HCT116 (cell line): ENCODE measurements around the gene KLHDC10. TPM values are rescaled to one million over a fixed set of nuclear protein-coding genes. Genes with fewer than 3 reads are reported as not detected.

Experiments used
- ATAC-seq: fragments of 200-7000 bp; cut with Tn5 transposase; 2 replicates; pipeline ENCODE4 v1.9.1; 2020; ENCODE audit warnings: mild to moderate bottlenecking, moderate library complexity
- BruUV-seq: library from RNA; stranded (reverse); fragments of 400-500 nt; replicated peaks from 2 replicates; lab custom pipeline; 2021; lab: Mats Ljungman, UMichigan
- CTCF ChIA-PET: fragments of 300-600 bp; sonication (Branson Sonifier 250); formaldehyde crosslinking; loops from one replicate; lab custom pipeline; 2021; ENCODE audit warnings: antibody characterized with exemption; lab: Charles Lee
- POLR2A ChIA-PET: fragments of 300-600, 350-600 bp; sonication (Branson Sonifier 250); formaldehyde crosslinking; loops from one replicate; lab custom pipeline; 2021; ENCODE audit warnings: antibody characterized with exemption; lab: Charles Lee
- RAD21 ChIA-PET, 2 experiments: fragments of 300-600 bp; sonication (Branson Sonifier 250); formaldehyde crosslinking; loops; one replicate each; lab custom pipeline; 2023; ENCODE audit warnings: low total read pairs in 2 of 2; ENCODE audit not compliant: uncharacterized antibody in 2 of 2, unreplicated experiment in 2 of 2, low non-redundant PET in 1 of 2; lab: Charles Lee
- DNase-seq: peaks from one replicate; pipeline ENCODE4 v3.0.0-alpha.2; 2010; ENCODE audit warnings: low read depth, low spot score
- H2AFZ ChIP-seq: fragments of 200-600 bp; shearing (Covaris generic), sonication (generic); 2 replicates; pipeline ENCODE4 v1.6.1; 2017; ENCODE audit warnings: low read depth, mixed run types, mixed read lengths, antibody characterized with exemption, low read length; ENCODE audit not compliant: poor library complexity, severe bottlenecking
- H3K27ac ChIP-seq: 2 replicates; pipeline ENCODE4 v1.5.1; 2012; ENCODE audit warnings: low read depth, low read length
- H3K27me3 ChIP-seq: fragments of 200-600 bp; sonication (generic); 2 replicates; pipeline ENCODE4 v1.6.1; 2016; ENCODE audit warnings: mixed run types, low read length, mixed read lengths; ENCODE audit not compliant: insufficient read depth
- H3K36me3 ChIP-seq, 2 experiments: fragments of 200-500 bp in 1 of 2; fragments of 200-600 bp in 1 of 2; sonication (Bioruptor generic) in 1 of 2; sonication (generic) in 1 of 2; 2 replicates each; pipeline versions ENCODE4 v1.5.1 to v1.6.1; 2014 to 2016; ENCODE audit warnings: low read length in 2 of 2, inconsistent platforms in 1 of 2, mixed read lengths in 1 of 2, mixed run types in 1 of 2; ENCODE audit not compliant: insufficient read depth in 2 of 2, control insufficient read depth in 1 of 2
- H3K4me1 ChIP-seq, 2 experiments: fragments of 200-600 bp in 1 of 2; sonication (generic) in 1 of 2; 2 replicates each; pipeline versions ENCODE4 v1.5.1 to v1.6.1; 2012 to 2017; ENCODE audit warnings: low read length in 2 of 2, inconsistent platforms in 1 of 2, mild to moderate bottlenecking in 1 of 2, mixed read lengths in 1 of 2, mixed run types in 1 of 2, moderate library complexity in 1 of 2; ENCODE audit not compliant: insufficient read depth in 2 of 2, control insufficient read depth in 1 of 2
- H3K4me2 ChIP-seq: fragments of 200-600 bp; sonication (generic); 2 replicates; pipeline ENCODE4 v1.6.1; 2017; ENCODE audit warnings: mixed run types, low read length, mixed read lengths
- H3K4me3 ChIP-seq, 2 experiments: fragments of 200-600 bp in 1 of 2; sonication (generic) in 1 of 2; replicated peaks in 1 of 2; 2 replicates each; pipeline ENCODE4 v1.5.1; 2011 to 2016; ENCODE audit warnings: low read length in 2 of 2, control low read depth in 1 of 2, low read depth in 1 of 2, mild to moderate bottlenecking in 1 of 2, mixed read lengths in 1 of 2, mixed run types in 1 of 2
- H3K79me2 ChIP-seq: fragments of 200-600 bp; sonication (generic); 2 replicates; pipeline ENCODE4 v1.6.1; 2017; ENCODE audit warnings: mild to moderate bottlenecking, mixed run types, low read length, moderate library complexity, mixed read lengths; ENCODE audit not compliant: insufficient read depth
- H3K9ac ChIP-seq: fragments of 200-600 bp; sonication (generic); 2 replicates; pipeline ENCODE4 v1.6.1; 2016; ENCODE audit warnings: low read length, mixed read lengths
- H3K9me2 ChIP-seq: fragments of 200-600 bp; sonication (generic), shearing (Covaris generic); 2 replicates; pipeline ENCODE4 v1.6.1; 2017; ENCODE audit warnings: mixed run types, mild to moderate bottlenecking, moderate library complexity; ENCODE audit not compliant: insufficient read depth
- H3K9me3 ChIP-seq, 2 experiments: fragments of 200-500 bp in 1 of 2; fragments of 200-600 bp in 1 of 2; sonication (Bioruptor generic) in 1 of 2; sonication (generic) in 1 of 2; 2 replicates each; pipeline ENCODE4 v1.6.1; 2014 to 2017; ENCODE audit warnings: low read length in 2 of 2, mixed read lengths in 2 of 2, inconsistent platforms in 1 of 2, low read depth in 1 of 2, mild to moderate bottlenecking in 1 of 2, mixed run types in 1 of 2, moderate library complexity in 1 of 2; ENCODE audit not compliant: control insufficient read depth in 1 of 2, insufficient read depth in 1 of 2
- H4K20me1 ChIP-seq: fragments of 200-600 bp; sonication (generic), shearing (Covaris generic); 2 replicates; pipeline ENCODE4 v1.6.1; 2017; ENCODE audit warnings: mixed run types, mild to moderate bottlenecking, moderate library complexity; ENCODE audit not compliant: insufficient read depth
- CBX3 ChIP-seq: IDR thresholded peaks from 2 replicates; pipeline ENCODE4 v1.6.1; 2012; ENCODE audit warnings: low read depth
- ELF1 ChIP-seq: IDR thresholded peaks from 2 replicates; pipeline ENCODE4 v1.6.1; 2012; ENCODE audit warnings: low read depth, borderline replicate concordance
- EZH2phosphoT487 ChIP-seq: fragments of 200-600 bp; IDR thresholded peaks from 2 replicates; pipeline ENCODE4 v1.6.1; 2018; ENCODE audit warnings: antibody characterized with exemption, borderline replicate concordance
- POLR2AphosphoS5 ChIP-seq: IDR thresholded peaks from 2 replicates; pipeline ENCODE4 v1.6.1; 2011; ENCODE audit warnings: mild to moderate bottlenecking, low read depth, low read length, moderate library complexity
- RAD21 ChIP-seq: IDR thresholded peaks from 2 replicates; pipeline ENCODE4 v1.6.1; 2012; ENCODE audit warnings: low read depth, mild to moderate bottlenecking
- YY1 ChIP-seq: IDR thresholded peaks from 2 replicates; pipeline ENCODE4 v1.6.1; 2011; ENCODE audit warnings: low read length, low read depth, moderate library complexity, mild to moderate bottlenecking; ENCODE audit not compliant: insufficient replicate concordance; ENCODE audit errors: extremely low read depth
- ZFX ChIP-seq: fragments of 450-650 bp; IDR thresholded peaks from 2 replicates; pipeline ENCODE4 v1.6.1; 2017
- intact Hi-C: fragments of 100-400 bp; cut with micrococcal nuclease; formaldehyde crosslinking; loops from 2 replicates; pipeline ENCODE4 v1.10.0; 2022
- total RNA-seq: library from RNA; stranded (reverse); gene quantifications from one replicate; pipeline ENCODE4 v1.2.1, GENCODE V29; 2021; ENCODE audit not compliant: unreplicated experiment
- TF ChIP-seq, protein P1 (sequence below): IDR thresholded peaks from 2 replicates; pipeline ENCODE4 v1.6.1; 2012; ENCODE audit warnings: low read depth
- TF ChIP-seq, protein P2 (sequence below): IDR thresholded peaks from 2 replicates; pipeline ENCODE4 v1.6.1; 2011; ENCODE audit warnings: mild to moderate bottlenecking, low read length, moderate library complexity; ENCODE audit not compliant: insufficient replicate concordance; ENCODE audit errors: extremely low read depth

KLHDC10 gene
- total RNA-seq, 1 experiment from 2014 or later: 25.8 TPM

DNA sequence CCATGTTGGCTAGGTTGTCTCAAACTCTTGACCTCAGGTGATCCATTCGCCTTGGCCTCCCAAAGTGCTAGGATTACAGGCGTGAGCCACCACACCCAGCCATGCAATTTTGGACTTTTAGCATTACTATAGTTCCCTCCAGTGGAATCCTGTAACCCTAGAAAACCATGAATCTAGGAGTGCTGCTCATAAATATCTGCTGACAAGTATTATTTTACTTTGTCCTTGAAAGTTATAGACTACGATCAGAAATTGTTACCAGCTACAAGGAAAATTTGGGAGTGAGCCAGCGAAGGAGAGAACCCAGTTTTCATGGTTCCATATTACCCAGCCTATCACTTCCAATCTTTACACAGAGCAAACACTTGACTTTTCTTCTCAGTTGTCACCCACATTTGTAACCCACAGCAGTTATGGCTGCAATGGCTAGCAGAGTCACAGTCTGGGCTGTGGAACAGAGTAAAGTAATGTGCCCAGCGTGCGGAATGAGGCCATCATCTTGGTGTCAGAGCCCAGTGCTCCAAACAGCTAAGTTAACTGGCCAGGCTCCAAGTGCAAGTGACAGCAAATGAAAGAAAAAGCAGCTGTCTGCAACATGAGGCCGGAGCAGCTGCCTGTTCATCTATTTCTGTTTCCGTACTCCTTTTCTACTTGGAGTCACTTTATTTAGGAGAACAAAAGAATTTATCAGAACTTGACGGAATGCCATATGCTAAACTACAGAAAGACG is 49.1 kb upstream of the KLHDC10 start (continued):
- TF ChIP-seq, protein P1, sequence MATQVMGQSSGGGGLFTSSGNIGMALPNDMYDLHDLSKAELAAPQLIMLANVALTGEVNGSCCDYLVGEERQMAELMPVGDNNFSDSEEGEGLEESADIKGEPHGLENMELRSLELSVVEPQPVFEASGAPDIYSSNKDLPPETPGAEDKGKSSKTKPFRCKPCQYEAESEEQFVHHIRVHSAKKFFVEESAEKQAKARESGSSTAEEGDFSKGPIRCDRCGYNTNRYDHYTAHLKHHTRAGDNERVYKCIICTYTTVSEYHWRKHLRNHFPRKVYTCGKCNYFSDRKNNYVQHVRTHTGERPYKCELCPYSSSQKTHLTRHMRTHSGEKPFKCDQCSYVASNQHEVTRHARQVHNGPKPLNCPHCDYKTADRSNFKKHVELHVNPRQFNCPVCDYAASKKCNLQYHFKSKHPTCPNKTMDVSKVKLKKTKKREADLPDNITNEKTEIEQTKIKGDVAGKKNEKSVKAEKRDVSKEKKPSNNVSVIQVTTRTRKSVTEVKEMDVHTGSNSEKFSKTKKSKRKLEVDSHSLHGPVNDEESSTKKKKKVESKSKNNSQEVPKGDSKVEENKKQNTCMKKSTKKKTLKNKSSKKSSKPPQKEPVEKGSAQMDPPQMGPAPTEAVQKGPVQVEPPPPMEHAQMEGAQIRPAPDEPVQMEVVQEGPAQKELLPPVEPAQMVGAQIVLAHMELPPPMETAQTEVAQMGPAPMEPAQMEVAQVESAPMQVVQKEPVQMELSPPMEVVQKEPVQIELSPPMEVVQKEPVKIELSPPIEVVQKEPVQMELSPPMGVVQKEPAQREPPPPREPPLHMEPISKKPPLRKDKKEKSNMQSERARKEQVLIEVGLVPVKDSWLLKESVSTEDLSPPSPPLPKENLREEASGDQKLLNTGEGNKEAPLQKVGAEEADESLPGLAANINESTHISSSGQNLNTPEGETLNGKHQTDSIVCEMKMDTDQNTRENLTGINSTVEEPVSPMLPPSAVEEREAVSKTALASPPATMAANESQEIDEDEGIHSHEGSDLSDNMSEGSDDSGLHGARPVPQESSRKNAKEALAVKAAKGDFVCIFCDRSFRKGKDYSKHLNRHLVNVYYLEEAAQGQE: no peak
- TF ChIP-seq RAD21: no peak

DNA sequence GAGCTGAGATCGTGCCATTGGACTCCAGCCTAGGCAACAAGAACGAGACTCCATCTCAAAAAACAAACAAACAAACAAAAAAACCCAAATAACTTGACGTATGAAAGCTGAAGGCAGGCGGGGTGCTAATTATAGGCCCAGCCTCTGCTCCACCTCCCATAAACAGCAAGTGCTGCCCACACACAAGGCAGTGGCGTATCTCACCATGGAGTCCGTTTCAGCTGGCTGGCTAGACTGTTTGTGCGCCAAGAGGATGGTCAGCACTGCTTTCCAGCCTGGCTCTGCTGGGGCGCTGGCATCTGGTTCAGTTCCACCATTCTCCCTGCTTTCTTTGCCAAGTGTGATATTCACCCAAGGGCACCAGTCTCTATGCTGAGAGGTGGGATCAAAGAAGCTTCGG is 48.2 kb upstream of the KLHDC10 start:
- no peaks in the 10 kb centered on the region for H4K20me1 ChIP-seq
- no peak overlapping the region for H3K4me2 ChIP-seq
- no peak overlapping the region for H3K9ac ChIP-seq
- no peak for ATAC-seq
- H3K27ac ChIP-seq: no peak overlapping the region
- ChIA-PET POLR2A (no interaction called here), CTCF (no interaction called here)
- no TSS peak for BruUV-seq
- H2AFZ ChIP-seq: no peak overlapping the region
- DNase-seq: no peak
- TF ChIP-seq EZH2phosphoT487: no peak
- TF ChIP-seq CBX3: no peak
- no peak for TF ChIP-seq POLR2AphosphoS5
- TF ChIP-seq, protein P2, sequence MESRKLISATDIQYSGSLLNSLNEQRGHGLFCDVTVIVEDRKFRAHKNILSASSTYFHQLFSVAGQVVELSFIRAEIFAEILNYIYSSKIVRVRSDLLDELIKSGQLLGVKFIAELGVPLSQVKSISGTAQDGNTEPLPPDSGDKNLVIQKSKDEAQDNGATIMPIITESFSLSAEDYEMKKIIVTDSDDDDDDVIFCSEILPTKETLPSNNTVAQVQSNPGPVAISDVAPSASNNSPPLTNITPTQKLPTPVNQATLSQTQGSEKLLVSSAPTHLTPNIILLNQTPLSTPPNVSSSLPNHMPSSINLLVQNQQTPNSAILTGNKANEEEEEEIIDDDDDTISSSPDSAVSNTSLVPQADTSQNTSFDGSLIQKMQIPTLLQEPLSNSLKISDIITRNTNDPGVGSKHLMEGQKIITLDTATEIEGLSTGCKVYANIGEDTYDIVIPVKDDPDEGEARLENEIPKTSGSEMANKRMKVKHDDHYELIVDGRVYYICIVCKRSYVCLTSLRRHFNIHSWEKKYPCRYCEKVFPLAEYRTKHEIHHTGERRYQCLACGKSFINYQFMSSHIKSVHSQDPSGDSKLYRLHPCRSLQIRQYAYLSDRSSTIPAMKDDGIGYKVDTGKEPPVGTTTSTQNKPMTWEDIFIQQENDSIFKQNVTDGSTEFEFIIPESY: no peak
- TF ChIP-seq, protein P1: no peak
- no peak for TF ChIP-seq YY1
- TF ChIP-seq ELF1: no peak
- TF ChIP-seq ZFX: no peak
- no peak for TF ChIP-seq RAD21
- TF ChIP-seq, all 23 proteins: peak for 0
- intact Hi-C loops: no loop called here
- Histone ChIP-seq H3K79me2 (no peaks in the 10 kb centered on the region), H3K27me3 (no peaks in the 10 kb centered on the region), H3K9me2 (no peaks in the 10 kb centered on the region), H3K36me3 (peaks cover 24 to 53% of the 10 kb centered on the region in 2 experiments; a peak in 3 of 4 replicates), H3K4me3 (no peak overlapping the region), H3K4me1 (peaks cover 0 to 9% of the 10 kb centered on the region in 2 experiments; a peak in 3 of 4 replicates), H3K9me3 (no peaks in the 10 kb centered on the region)
- RAD21 ChIA-PET: no interaction called here
